A549 (cell line): ENCODE results near the gene TMEM53. TPM values are rescaled to one million over a fixed set of nuclear protein-coding genes. Genes with fewer than 3 reads are reported as not detected.

Experiments used
- ATAC-seq, 2 experiments: fragments of 200-7000 bp in 1 of 2; fragments of >200 bp in 1 of 2; cut with Nextera tagmentation in 1 of 2; cut with Tn5 transposase in 1 of 2; 3 replicates each; pipeline versions ENCODE4 v1.8.0 to v1.9.1; 2018 to 2020; ENCODE audit warnings: mild to moderate bottlenecking in 1 of 2, moderate library complexity in 1 of 2
- CTCF ChIA-PET: fragments of 300-600 bp; sonication (Branson Sonifier 250); formaldehyde crosslinking; extraction: SDS; loops from one replicate; lab custom pipeline; 2021; ENCODE audit warnings: antibody characterized with exemption, inconsistent platforms; lab: Yijun Ruan, JAX
- POLR2A ChIA-PET: fragments of 350-600 bp; formaldehyde crosslinking; extraction: SDS; loops from one replicate; lab custom pipeline; 2021; ENCODE audit warnings: antibody characterized with exemption, inconsistent platforms; lab: Yijun Ruan, JAX
- DNase-seq, 2 experiments: peaks; one replicate each; pipeline versions ENCODE4 v3.0.0 to v3.0.0-alpha.2; 2011 to 2016; ENCODE audit warnings: low read depth in 1 of 2, low spot score in 1 of 2
- FAIRE-seq: peaks from 2 replicates; lab custom pipeline; 2011; peaks lifted over from hg19 to GRCh38; lab: Jason Lieb, UNC
- H3K27ac ChIP-seq, 2 experiments: fragments of >200 bp; sonication (Bioruptor Twin); formaldehyde crosslinking; 3 replicates each; pipeline ENCODE4 v1.5.1; 2016 to 2017
- H3K4me1 ChIP-seq: fragments of >200 bp; sonication (Bioruptor Twin); formaldehyde crosslinking; 3 replicates; pipeline ENCODE4 v1.6.1; 2016
- H3K4me2 ChIP-seq: fragments of >200 bp; sonication (Bioruptor Twin); formaldehyde crosslinking; 3 replicates; pipeline ENCODE4 v1.6.1; 2016
- H3K4me3 ChIP-seq: fragments of >200 bp; sonication (Bioruptor Twin); formaldehyde crosslinking; 3 replicates; pipeline ENCODE4 v1.5.1; 2016
- H3K9me3 ChIP-seq: fragments of >200 bp; sonication (Bioruptor Twin); formaldehyde crosslinking; 3 replicates; pipeline ENCODE4 v1.6.1; 2016
- ATOH8 ChIP-seq: fragments of 250-450 bp; sonication (Bioruptor Pico); IDR thresholded peaks from 2 replicates; pipeline ENCODE4 v1.5.0; 2020; ENCODE audit warnings: low read depth, mild to moderate bottlenecking, moderate library complexity
- CHD2 ChIP-seq: fragments of 150-350 bp; IDR thresholded peaks from 2 replicates; pipeline ENCODE4 v1.6.1; 2014; ENCODE audit warnings: low read length; ENCODE audit not compliant: partially characterized antibody
- ESRRA ChIP-seq: fragments of 150-350 bp; IDR thresholded peaks from 2 replicates; pipeline ENCODE4 v1.6.1; 2014; ENCODE audit warnings: mild to moderate bottlenecking, low read length, borderline replicate concordance
- FOSB ChIP-seq: fragments of 250-450 bp; sonication (Bioruptor Pico); IDR thresholded peaks from 2 replicates; pipeline ENCODE4 v1.5.0; 2020; ENCODE audit warnings: mild to moderate bottlenecking, moderate library complexity
- FOSL2 ChIP-seq, 2 experiments: fragments of 450-650 bp in 1 of 2; fragments of >200 bp in 1 of 2; sonication (Bioruptor Twin) in 1 of 2; formaldehyde crosslinking; IDR thresholded peaks; 2 replicates each; pipeline versions ENCODE4 v1.5.0 to v1.6.1; 2016 to 2020; ENCODE audit warnings: mild to moderate bottlenecking in 1 of 2, moderate library complexity in 1 of 2
- HES2 ChIP-seq: fragments of >200 bp; sonication (Bioruptor Twin); formaldehyde crosslinking; IDR thresholded peaks from 2 replicates; pipeline ENCODE4 v1.6.1; 2016
- HMGXB4 ChIP-seq: fragments of 250-450 bp; sonication (Bioruptor Pico); IDR thresholded peaks from 2 replicates; pipeline ENCODE4 v1.5.0; 2021; ENCODE audit warnings: mild to moderate bottlenecking, moderate library complexity, borderline replicate concordance
- MAFK ChIP-seq: fragments of 450-650 bp; IDR thresholded peaks from 2 replicates; pipeline ENCODE4 v1.6.1; 2014; ENCODE audit not compliant: partially characterized antibody
- POLR2AphosphoS2 ChIP-seq: conservative IDR thresholded peaks from 2 replicates; pipeline ENCODE4 v1.6.1; 2012; ENCODE audit warnings: low read length, improper control_type of control experiment, inconsistent platforms
- RARB ChIP-seq: fragments of 250-450 bp; sonication (Bioruptor Pico); IDR thresholded peaks from 2 replicates; pipeline ENCODE4 v1.8.0; 2021; ENCODE audit warnings: mild to moderate bottlenecking, moderate library complexity
- RFX5 ChIP-seq: fragments of 450-650 bp; IDR thresholded peaks from 2 replicates; pipeline ENCODE4 v1.7.1; 2014; ENCODE audit warnings: antibody characterized with exemption, mild to moderate bottlenecking, moderate library complexity
- RNF2 ChIP-seq: fragments of 200-600 bp; sonication (generic); IDR thresholded peaks from 2 replicates; pipeline ENCODE4 v1.6.1; 2016; ENCODE audit warnings: low read depth, mild to moderate bottlenecking, antibody characterized with exemption, moderate library complexity, borderline replicate concordance
- WGBS: methylation state at CpG from one replicate; pipeline ENCODE4 v1.1.6; 2017; ENCODE audit errors: missing lambda C conversion rate; 5-methylcytosine and 5-hydroxymethylcytosine counted together
- polyA plus RNA-seq, 4 experiments: library from polyadenylated mRNA; depleted of rRNA in 3 of 4; stranded (reverse); fragments of >200 nt; fragmentation: RNase III in 1 of 4; extraction: RNeasy Plus Mini Kit Qiagen cat#74134 plus additional on column Dnase treatment in 1 of 4; gene quantifications; 2 replicates in 3 of 4; 3 replicates in 1 of 4; pipeline ENCODE4 v1.2.3, GENCODE V29; 2011 to 2017
- TF ChIP-seq, protein P1 (sequence below): fragments of 150-350 bp; IDR thresholded peaks from 2 replicates; pipeline ENCODE4 v1.6.1; 2014; ENCODE audit warnings: low read depth, mild to moderate bottlenecking, low read length
- TF ChIP-seq, protein P2 (sequence below): fragments of 200-600 bp; sonication (generic); IDR thresholded peaks from 2 replicates; pipeline ENCODE4 v1.6.1; 2016; ENCODE audit warnings: antibody characterized with exemption, mild to moderate bottlenecking, moderate library complexity
- TF ChIP-seq, protein P3 (sequence below): fragments of 450-650 bp; IDR thresholded peaks from 2 replicates; pipeline ENCODE4 v1.6.1; 2014; ENCODE audit warnings: antibody characterized with exemption

The TMEM53 gene
- polyA plus RNA-seq, 2 of the 4 experiments (the other 2 are of a cell fraction), result 6.2 to 8.0 TPM

GRCh38 chr1:44646261-44647110 lies 27.8 kb downstream of the TMEM53 start:
- H3K4me2 ChIP-seq, result no peak overlapping the region
- FAIRE-seq, result no peak
- no peak for ATAC-seq
- POLR2A ChIA-PET, result no interaction called here
- no peak overlapping the region for H3K27ac ChIP-seq
- no peak for DNase-seq
- H3K9me3 ChIP-seq, result no peaks in the 10 kb centered on the region
- TF ChIP-seq POLR2AphosphoS2 (no peak), FOSB (CRISPR knock-in tag) (no peak), HMGXB4 (no peak), MAFK (no peak), RNF2 (no peak), ATOH8 (CRISPR knock-in tag) (no peak), CHD2 (no peak), RFX5 (no peak), RARB (CRISPR knock-in tag) (no peak), FOSL2 (IDR thresholded peaks at IDR 0.05) (no peak), FOSL2 (CRISPR knock-in tag; IDR thresholded peaks at IDR 0.05) (no peak), HES2 (no peak), ESRRA (no peak)
- TF ChIP-seq, protein P1, sequence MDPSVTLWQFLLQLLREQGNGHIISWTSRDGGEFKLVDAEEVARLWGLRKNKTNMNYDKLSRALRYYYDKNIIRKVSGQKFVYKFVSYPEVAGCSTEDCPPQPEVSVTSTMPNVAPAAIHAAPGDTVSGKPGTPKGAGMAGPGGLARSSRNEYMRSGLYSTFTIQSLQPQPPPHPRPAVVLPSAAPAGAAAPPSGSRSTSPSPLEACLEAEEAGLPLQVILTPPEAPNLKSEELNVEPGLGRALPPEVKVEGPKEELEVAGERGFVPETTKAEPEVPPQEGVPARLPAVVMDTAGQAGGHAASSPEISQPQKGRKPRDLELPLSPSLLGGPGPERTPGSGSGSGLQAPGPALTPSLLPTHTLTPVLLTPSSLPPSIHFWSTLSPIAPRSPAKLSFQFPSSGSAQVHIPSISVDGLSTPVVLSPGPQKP, result no peak
- TF ChIP-seq, protein P2, sequence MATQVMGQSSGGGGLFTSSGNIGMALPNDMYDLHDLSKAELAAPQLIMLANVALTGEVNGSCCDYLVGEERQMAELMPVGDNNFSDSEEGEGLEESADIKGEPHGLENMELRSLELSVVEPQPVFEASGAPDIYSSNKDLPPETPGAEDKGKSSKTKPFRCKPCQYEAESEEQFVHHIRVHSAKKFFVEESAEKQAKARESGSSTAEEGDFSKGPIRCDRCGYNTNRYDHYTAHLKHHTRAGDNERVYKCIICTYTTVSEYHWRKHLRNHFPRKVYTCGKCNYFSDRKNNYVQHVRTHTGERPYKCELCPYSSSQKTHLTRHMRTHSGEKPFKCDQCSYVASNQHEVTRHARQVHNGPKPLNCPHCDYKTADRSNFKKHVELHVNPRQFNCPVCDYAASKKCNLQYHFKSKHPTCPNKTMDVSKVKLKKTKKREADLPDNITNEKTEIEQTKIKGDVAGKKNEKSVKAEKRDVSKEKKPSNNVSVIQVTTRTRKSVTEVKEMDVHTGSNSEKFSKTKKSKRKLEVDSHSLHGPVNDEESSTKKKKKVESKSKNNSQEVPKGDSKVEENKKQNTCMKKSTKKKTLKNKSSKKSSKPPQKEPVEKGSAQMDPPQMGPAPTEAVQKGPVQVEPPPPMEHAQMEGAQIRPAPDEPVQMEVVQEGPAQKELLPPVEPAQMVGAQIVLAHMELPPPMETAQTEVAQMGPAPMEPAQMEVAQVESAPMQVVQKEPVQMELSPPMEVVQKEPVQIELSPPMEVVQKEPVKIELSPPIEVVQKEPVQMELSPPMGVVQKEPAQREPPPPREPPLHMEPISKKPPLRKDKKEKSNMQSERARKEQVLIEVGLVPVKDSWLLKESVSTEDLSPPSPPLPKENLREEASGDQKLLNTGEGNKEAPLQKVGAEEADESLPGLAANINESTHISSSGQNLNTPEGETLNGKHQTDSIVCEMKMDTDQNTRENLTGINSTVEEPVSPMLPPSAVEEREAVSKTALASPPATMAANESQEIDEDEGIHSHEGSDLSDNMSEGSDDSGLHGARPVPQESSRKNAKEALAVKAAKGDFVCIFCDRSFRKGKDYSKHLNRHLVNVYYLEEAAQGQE, result no peak
- TF ChIP-seq, protein P3, sequence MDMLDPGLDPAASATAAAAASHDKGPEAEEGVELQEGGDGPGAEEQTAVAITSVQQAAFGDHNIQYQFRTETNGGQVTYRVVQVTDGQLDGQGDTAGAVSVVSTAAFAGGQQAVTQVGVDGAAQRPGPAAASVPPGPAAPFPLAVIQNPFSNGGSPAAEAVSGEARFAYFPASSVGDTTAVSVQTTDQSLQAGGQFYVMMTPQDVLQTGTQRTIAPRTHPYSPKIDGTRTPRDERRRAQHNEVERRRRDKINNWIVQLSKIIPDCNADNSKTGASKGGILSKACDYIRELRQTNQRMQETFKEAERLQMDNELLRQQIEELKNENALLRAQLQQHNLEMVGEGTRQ, result no peak
- CTCF ChIA-PET, result interaction anchor here (0.7 to 1.4 kb wide), 3 partner anchors 9 to 36 kb away, joined by 3 to 4 read pairs (median 3); no protein-coding TSS in a partner anchor
- no peak overlapping the region for H3K4me3 ChIP-seq
- H3K4me1 ChIP-seq, result no peaks in the 10 kb centered on the region
- WGBS, result 95% methylated on average over 24 of the region's 28 CpGs
